Measurements from ENCODE around the gene ASCC1.

The ASCC1 gene

DNA sequence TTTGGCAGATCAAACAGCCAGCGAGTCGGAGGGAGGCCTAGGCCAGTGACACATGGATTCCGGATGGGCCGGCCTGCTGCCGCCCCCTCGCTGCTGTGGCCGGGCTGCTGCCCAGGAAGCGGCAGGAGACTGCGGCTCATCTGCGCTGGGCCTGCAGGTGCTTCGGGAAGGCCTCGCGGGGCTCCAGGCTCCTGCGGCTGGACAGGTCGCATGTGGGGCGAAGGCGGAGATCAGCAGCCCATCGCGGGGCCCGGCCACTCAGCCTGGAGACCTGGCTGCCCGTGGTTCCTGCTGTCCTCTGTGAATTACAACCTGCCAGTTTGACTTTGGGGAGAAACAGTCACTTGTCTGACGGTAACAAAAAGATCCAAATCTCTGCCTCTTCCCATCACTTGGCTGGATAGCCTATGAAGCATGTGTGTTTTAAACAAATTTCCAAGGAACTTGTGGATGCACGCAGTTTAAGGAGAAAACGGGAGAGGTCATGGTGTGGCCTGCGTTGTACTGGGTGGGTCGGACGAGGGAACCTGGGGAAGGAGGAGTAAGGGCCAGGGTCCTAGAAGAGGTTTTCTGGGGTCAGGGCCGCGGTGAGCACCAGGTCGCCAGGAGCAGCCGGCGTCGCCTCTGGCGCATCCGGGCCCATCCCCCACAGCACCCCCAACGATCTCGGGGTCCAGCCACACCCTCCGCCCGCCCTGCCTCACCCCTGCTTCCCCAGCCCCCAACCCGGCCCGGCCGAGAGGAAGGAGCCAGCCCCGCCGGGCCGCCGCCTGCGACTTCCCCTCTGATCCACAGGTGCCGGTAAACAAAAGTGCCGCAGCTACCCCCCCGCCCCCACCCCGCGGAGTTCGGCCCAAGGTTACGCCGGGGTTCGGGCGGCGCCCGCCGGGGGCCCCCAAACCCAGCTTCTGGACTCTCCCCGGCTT lies 129.3 kb downstream of the ASCC1 start:
- TF ChIP-seq, protein P1, sequence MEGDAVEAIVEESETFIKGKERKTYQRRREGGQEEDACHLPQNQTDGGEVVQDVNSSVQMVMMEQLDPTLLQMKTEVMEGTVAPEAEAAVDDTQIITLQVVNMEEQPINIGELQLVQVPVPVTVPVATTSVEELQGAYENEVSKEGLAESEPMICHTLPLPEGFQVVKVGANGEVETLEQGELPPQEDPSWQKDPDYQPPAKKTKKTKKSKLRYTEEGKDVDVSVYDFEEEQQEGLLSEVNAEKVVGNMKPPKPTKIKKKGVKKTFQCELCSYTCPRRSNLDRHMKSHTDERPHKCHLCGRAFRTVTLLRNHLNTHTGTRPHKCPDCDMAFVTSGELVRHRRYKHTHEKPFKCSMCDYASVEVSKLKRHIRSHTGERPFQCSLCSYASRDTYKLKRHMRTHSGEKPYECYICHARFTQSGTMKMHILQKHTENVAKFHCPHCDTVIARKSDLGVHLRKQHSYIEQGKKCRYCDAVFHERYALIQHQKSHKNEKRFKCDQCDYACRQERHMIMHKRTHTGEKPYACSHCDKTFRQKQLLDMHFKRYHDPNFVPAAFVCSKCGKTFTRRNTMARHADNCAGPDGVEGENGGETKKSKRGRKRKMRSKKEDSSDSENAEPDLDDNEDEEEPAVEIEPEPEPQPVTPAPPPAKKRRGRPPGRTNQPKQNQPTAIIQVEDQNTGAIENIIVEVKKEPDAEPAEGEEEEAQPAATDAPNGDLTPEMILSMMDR (IDR thresholded peaks at IDR 0.05; ENCODE audit: extremely low read depth, missing control alignments): no peak
- DNase-seq (ENCODE audit: low spot score): peak; percentile 73

DNA sequence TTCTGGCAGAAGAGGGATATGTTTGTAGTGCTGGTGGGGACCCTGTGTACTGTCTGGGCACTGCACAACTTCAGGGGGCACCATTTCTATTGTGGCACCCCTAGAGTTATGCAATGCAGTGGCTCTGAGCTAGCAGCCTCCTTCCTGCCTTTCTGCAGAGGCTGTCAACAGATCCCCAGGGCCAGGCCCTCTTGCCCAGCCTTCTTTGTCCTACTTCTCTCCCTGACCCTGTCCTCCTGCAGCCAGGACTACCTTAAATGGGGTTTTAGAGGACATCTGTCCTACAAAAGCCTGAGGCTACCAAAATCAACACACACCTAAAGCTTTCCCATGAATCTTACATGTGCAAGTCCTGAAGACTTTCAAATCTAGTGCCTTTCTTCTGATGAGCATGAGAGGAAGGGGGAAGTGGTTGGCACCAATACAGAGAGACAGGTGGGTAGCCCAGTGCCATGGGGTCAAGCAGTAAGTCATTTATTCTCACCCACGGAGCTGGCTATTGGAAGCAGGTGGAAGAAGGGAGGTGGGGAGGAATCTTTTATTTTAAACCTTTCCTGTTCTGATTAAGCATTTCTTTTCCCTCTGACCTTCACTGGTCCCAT lies 130.1 kb downstream of the ASCC1 start:
- TF ChIP-seq, protein P1 (IDR thresholded peaks at IDR 0.05; ENCODE audit: extremely low read depth, missing control alignments): no peak
- DNase-seq (ENCODE audit: low spot score): peak; percentile 18

DNA sequence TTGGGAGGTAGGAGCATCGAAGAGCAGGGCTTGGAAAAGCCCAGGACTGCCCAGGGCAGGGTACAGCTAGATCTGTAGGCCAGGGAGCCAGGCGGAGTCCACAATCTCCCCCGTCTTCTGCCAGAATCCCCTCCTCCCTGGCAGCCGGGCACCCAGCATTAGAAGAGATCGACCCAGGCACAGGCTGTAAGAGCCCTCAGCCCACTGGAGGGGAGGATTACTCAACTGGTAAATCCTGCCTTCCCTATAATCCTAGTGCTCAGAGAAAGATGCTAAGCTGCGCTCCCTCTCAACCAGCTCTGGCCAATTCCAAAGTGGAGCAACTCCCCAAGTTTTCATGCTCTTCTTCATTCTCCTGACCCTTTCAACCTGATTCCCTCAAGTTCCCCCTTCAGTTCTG lies 130.9 kb downstream of the ASCC1 start:
- DNase-seq (ENCODE audit: low spot score): no peak
- TF ChIP-seq, protein P1 (IDR thresholded peaks at IDR 0.05; ENCODE audit: extremely low read depth, missing control alignments): no peak

DNA sequence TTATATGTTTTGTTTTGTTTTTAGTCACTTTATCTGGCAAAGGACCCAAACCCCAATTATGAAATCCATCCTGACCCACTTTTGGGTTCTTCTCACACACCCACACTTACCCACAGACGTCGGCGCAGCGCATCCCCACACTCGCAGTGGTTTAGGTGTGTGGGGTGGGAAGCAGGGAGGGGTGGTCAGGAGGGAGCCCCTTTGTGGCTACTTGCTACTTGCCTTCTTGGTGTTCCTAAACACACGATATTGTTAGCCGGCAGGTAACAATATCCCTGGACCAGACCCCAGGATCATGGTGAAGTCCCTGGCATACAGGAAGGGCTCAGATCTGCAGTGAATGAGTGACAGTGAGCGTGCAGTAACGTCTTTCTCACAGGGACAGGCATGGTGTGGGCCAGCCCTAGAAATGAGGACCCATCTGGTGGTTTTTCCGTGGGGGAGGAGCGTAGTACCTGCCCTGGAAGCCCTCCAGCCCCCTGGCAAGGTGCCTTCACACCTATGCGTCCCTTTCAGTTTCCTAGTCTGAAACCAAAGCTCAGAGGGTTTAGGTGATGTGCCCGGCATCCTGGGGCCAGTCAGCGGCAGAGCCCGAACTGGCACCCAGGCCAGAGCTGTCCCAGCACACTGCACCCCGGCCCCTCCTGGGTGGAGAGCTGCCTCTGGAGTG lies 132.2 kb downstream of the ASCC1 start:
- DNase-seq (ENCODE audit: low spot score): no peak
- TF ChIP-seq, protein P1 (IDR thresholded peaks at IDR 0.05; ENCODE audit: extremely low read depth, missing control alignments): no peak

DNA sequence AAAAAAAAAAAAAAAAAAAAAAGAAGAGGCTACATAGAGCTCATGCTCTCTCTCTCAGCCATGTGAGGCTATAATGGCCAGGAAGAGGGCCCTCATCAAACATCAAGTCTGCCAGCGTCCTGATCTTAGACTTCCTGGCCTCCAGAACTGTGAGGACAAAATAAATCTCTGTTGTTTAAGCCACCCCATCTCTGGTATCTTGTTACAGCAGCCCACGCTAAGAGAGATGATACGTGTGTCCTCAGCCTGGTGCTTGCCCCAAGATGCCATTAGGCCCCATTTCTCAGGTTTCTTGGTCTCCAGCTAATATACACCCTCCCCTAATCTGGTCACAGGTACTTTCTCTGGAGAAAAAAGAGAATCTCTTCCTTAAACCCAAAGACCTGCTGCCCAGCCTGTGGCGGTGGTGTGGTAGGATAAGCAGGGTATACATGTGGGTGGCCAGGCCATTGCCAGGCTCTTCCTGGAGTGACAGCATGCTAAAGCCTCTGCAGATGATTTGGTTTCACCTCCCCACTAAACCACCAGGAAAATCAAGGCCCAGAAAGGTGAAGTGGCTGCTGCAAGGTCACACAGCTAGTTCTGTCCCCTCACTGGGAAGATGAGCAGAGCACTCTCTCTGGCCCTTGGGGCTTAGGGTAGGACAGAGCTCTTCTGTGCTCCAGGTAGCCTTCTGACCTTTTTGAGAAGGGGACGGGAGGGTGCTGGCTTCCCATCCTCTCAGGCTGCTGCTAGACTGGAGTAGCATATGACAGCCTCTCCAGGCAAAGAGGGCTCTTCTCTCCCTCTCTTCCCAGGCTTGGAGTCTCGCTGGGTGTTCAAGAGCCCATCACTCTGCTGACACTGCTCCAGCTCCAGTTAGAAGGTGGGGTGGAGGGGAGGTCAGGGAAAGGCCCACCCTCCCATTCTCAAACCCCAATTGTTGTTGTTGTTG lies 133.0 kb downstream of the ASCC1 start:
- no peak for DNase-seq (ENCODE audit: low spot score)
- TF ChIP-seq, protein P1 (IDR thresholded peaks at IDR 0.05; ENCODE audit: extremely low read depth, missing control alignments): no peak

DNA sequence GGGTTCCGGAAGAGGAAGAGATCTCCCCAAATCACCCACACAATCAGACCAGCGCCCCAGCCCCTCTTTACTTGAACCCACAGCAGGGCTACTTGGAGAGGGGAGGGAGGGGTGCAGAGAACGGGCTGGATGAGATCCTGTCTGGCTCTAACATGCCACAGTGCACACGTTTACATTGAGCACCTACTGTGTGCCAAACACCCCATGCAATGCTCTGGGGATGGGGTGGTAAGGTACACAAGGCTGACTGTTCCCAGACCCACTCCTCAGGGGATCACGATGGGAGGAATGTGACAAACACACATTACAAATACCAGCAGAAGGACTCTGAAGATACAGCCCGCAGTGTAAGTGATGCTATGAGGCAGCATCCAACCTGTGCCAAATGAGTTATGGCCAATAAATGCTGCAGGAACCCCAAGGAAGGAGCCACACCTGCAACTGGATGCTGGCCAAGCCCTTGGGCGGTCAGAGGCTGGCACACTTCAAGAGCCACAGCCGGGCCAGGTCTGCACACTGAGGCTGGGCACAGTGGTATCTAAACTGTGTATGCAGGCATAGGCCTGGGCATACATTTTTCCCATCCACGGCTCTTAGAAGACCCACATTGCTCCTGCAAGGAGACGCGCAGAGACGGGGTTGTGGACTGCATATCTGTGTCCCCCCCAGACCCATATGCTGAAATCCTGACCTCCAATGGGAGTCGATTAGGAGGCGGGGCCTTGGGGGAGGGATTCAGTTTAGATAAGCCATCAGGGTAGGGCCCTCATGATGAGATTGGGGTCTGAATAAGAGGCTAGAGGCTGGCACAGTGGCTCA lies 134.1 kb downstream of the ASCC1 start:
- TF ChIP-seq, protein P1 (IDR thresholded peaks at IDR 0.05; ENCODE audit: extremely low read depth, missing control alignments): no peak
- no peak for DNase-seq (ENCODE audit: low spot score)

All from GM20000 (cell line).